HepG2 (cell line): ENCODE measurements around the gene CD68. TPM values are rescaled to one million over a fixed set of nuclear protein-coding genes. Genes with fewer than 3 reads are reported as not detected.
A peak's percentile ranks its signal among the peaks of the same experiment; 100 is the strongest.

Experiments
- ARID3A ChIP-seq: IDR thresholded peaks from 2 replicates; pipeline ENCODE4 v1.6.1; 2012; ENCODE audit warnings: low read depth, low read length, improper control_type of control experiment
- ARNT ChIP-seq: fragments of 450-650 bp; IDR thresholded peaks from 2 replicates; pipeline ENCODE4 v1.6.1; 2017
- EEA1 ChIP-seq: sonication (generic); formaldehyde crosslinking; IDR thresholded peaks from 2 replicates; pipeline ENCODE4 v1.5.1; 2020; ENCODE audit warnings: mild to moderate bottlenecking, missing genetic modification reagents, borderline replicate concordance
- EHMT2 ChIP-seq: fragments of 200-600 bp; sonication (generic); IDR thresholded peaks from 2 replicates; pipeline ENCODE4 v1.7.0; 2017; ENCODE audit warnings: antibody characterized with exemption, low read depth, low read length, borderline replicate concordance
- ERF ChIP-seq: IDR thresholded peaks from 2 replicates; pipeline ENCODE4 v1.6.1; 2018; ENCODE audit warnings: missing biosample characterization, missing genetic modification reagents
- MED1 ChIP-seq: sonication (generic); formaldehyde crosslinking; IDR thresholded peaks from 2 replicates; pipeline ENCODE4 v1.4.0; 2020; ENCODE audit warnings: missing genetic modification reagents
- NCOA1 ChIP-seq: sonication (generic); formaldehyde crosslinking; IDR thresholded peaks from 2 replicates; pipeline ENCODE4 v1.9.0; 2021; ENCODE audit warnings: missing genetic modification reagents
- NFE2L1 ChIP-seq: sonication (generic); formaldehyde crosslinking; IDR thresholded peaks from 2 replicates; pipeline ENCODE4 v1.4.0; 2020; ENCODE audit warnings: missing genetic modification reagents, mild to moderate bottlenecking, borderline replicate concordance
- PAWR ChIP-seq: sonication (generic); formaldehyde crosslinking; IDR thresholded peaks from 2 replicates; pipeline ENCODE4 v1.4.0; 2020; ENCODE audit warnings: missing genetic modification reagents, mild to moderate bottlenecking, borderline replicate concordance
- PITX1 ChIP-seq: sonication (generic); formaldehyde crosslinking; IDR thresholded peaks from 2 replicates; pipeline ENCODE4 v1.5.1; 2020; ENCODE audit warnings: mild to moderate bottlenecking, missing genetic modification reagents
- POLR2G ChIP-seq: fragments of 200-400 bp; formaldehyde crosslinking; IDR thresholded peaks from 2 replicates; pipeline ENCODE4 v1.6.1; 2018; ENCODE audit warnings: mild to moderate bottlenecking, low read depth, low read length, moderate library complexity
- PRDM15 ChIP-seq: sonication (generic); formaldehyde crosslinking; IDR thresholded peaks from 2 replicates; pipeline ENCODE4 v1.4.0; 2020; ENCODE audit warnings: missing genetic modification reagents
- RNF2 ChIP-seq: fragments of 450-650 bp; conservative IDR thresholded peaks from 2 replicates; pipeline ENCODE4 v1.6.1; 2016; ENCODE audit warnings: low read depth
- ZNF407 ChIP-seq: sonication (generic); formaldehyde crosslinking; IDR thresholded peaks from one replicate; pipeline ENCODE4 v1.5.1; 2020; ENCODE audit warnings: mild to moderate bottlenecking, missing genetic modification reagents; ENCODE audit errors: not compliant biosample characterization
- ZNF709 ChIP-seq: sonication (generic); formaldehyde crosslinking; IDR thresholded peaks from 2 replicates; pipeline ENCODE4 v1.5.0; 2020; ENCODE audit warnings: mild to moderate bottlenecking, missing genetic modification reagents
- polyA plus RNA-seq, 8 experiments: library from polyadenylated mRNA; depleted of rRNA in 3 of 8; stranded (reverse) in 7 of 8; unstranded in 1 of 8; fragments of >200 nt; fragmentation: Illumina TruSeq in 4 of 8; extraction: Trizol in 4 of 8; gene quantifications; 2 replicates each; pipeline versions ENCODE4 v1.2.1 to v1.2.3, GENCODE V29; 2011 to 2016; ENCODE audit warnings: low read depth in 4 of 8, missing spikeins in 1 of 8, mixed read lengths in 1 of 8; ENCODE audit not compliant: insufficient read depth in 1 of 8
- total RNA-seq, 5 experiments: library from RNA; depleted of rRNA; stranded (reverse); fragments of >200 nt; fragmentation: Illumina TruSeq; extraction: Trizol; gene quantifications; 2 replicates each; pipeline ENCODE4 v1.2.3, GENCODE V29; 2016; ENCODE audit warnings: low read depth in 1 of 5

CD68 gene
- total and polyA plus RNA-seq, 2 of the 13 experiments (the other 11 are each of a cell fraction or from before 2014, with no cell fraction given) = 10.3 to 104 TPM

- TF ChIP-seq ZNF407 (CRISPR knock-in tag) (no peak), MED1 (peak; percentile 72), PITX1 (CRISPR knock-in tag) (peak; percentile 73), PRDM15 (CRISPR knock-in tag) (0 out of 2 replicates have a peak, but pooled peaks have one; percentile 43), ERF (CRISPR knock-in tag) (peak; percentile 62; the same call in 1 of the 2 replicates), NCOA1 (CRISPR knock-in tag) (no peak), NFE2L1 (CRISPR knock-in tag) (no peak), RNF2 (no peak), EHMT2 (no peak), ARID3A (no peak; the same call in 1 of the 2 replicates), ZNF709 (CRISPR knock-in tag) (no peak), ARNT (no peak), POLR2G (peak; percentile 82), PAWR (no peak), EEA1 (CRISPR knock-in tag) (peak; percentile 30; the same call in 1 of the 2 replicates)
Measured at GRCh38 chr17:7627250-7628121, 48.0 kb downstream of the CD68 start, which contains the start of gene SAT2 (continued).
